Measurements from ENCODE around the gene UMODL1.

Gene UMODL1

GRCh38 chr21:42157606-42158310 lies 86.6 kb downstream of the UMODL1 start:
- no peaks in the 10 kb centered on the region for H3K27me3 ChIP-seq (ENCODE audit: insufficient read depth, poor library complexity, severe bottlenecking)
- TF ChIP-seq REST (IDR thresholded peaks at IDR 0.05; ENCODE audit: insufficient replicate concordance, low read depth), result no peak
- no peak overlapping the region for H3K4me3 ChIP-seq (replicated peaks; ENCODE audit: insufficient read depth, low read length)
- H3K27ac ChIP-seq (replicated peaks), result no peak overlapping the region
- DNase-seq (ENCODE audit: low read depth in 1 of 2, low spot score in 1 of 2), result no peak

- Histone ChIP-seq H3K27ac (replicated peaks) (no peak overlapping the region), H3K4me3 (replicated peaks; ENCODE audit: insufficient read depth, low read length) (no peak overlapping the region), H3K27me3 (ENCODE audit: insufficient read depth, poor library complexity, severe bottlenecking) (no peaks in the 10 kb centered on the region)
- TF ChIP-seq REST (IDR thresholded peaks at IDR 0.05; ENCODE audit: insufficient replicate concordance, low read depth), result no peak
- no peak for TF ChIP-seq GABPA (IDR thresholded peaks at IDR 0.05; ENCODE audit: low read depth)
- no peak for TF ChIP-seq SPI1 (IDR thresholded peaks at IDR 0.05; ENCODE audit: borderline replicate concordance, low read depth)
- TF ChIP-seq CTCF (IDR thresholded peaks at IDR 0.05; ENCODE audit: insufficient read depth, low read length), result no peak
- no peak for TF ChIP-seq POLR2AphosphoS5 (IDR thresholded peaks at IDR 0.05; ENCODE audit: low read depth)
- DNase-seq (ENCODE audit: low read depth in 1 of 2, low spot score in 1 of 2), result no peak
Observed at GRCh38 chr21:42158846-42159245, 87.7 kb downstream of the UMODL1 start.

GRCh38 chr21:42159560-42160110 lies 88.5 kb downstream of the UMODL1 start:
- no peak for DNase-seq (ENCODE audit: low read depth in 1 of 2, low spot score in 1 of 2)
- Histone ChIP-seq H3K27me3 (ENCODE audit: insufficient read depth, poor library complexity, severe bottlenecking) (no peaks in the 10 kb centered on the region), H3K4me3 (replicated peaks; ENCODE audit: insufficient read depth, low read length) (no peak overlapping the region), H3K27ac (replicated peaks) (no peak overlapping the region)
- TF ChIP-seq SPI1 (IDR thresholded peaks at IDR 0.05; ENCODE audit: borderline replicate concordance, low read depth) (no peak), GABPA (IDR thresholded peaks at IDR 0.05; ENCODE audit: low read depth) (no peak), CTCF (IDR thresholded peaks at IDR 0.05; ENCODE audit: insufficient read depth, low read length) (no peak), POLR2AphosphoS5 (IDR thresholded peaks at IDR 0.05; ENCODE audit: low read depth) (no peak), REST (IDR thresholded peaks at IDR 0.05; ENCODE audit: insufficient replicate concordance, low read depth) (no peak)
